Kidney (tissue), 14 donors: Measurements from ENCODE around the gene TENM4. TPM values are rescaled to one million over a fixed set of nuclear protein-coding genes. Genes with fewer than 3 reads are reported as not detected.

ENCODE experiments used
- DNase-seq, 5 donors: peaks; one replicate each; pipeline ENCODE4 v3.0.0-alpha.2; 2013 to 2020
- FAIRE-seq: peaks from 2 replicates; lab custom pipeline; 2012; peaks lifted over from hg19 to GRCh38; lab: Jason Lieb, UNC
- H3K27ac ChIP-seq, 2 donors: one replicate each; pipeline ENCODE4 v1.7.0; 2013; ENCODE audit warnings: low read depth in 2 of 2, low read length in 2 of 2, inconsistent platforms in 1 of 2
- H3K27me3 ChIP-seq: one replicate; pipeline ENCODE4 v1.7.1; 2013; ENCODE audit warnings: low read length, inconsistent platforms; ENCODE audit not compliant: control insufficient read depth, insufficient read depth
- H3K36me3 ChIP-seq, 3 donors: one replicate each; pipeline versions ENCODE4 v1.7.0 to v1.7.1; 2013; ENCODE audit warnings: low read length in 3 of 3, control low read depth in 1 of 3, inconsistent platforms in 1 of 3; ENCODE audit not compliant: insufficient read depth in 3 of 3, control insufficient read depth in 2 of 3
- H3K4me1 ChIP-seq, 3 donors: one replicate each; pipeline versions ENCODE4 v1.7.0 to v1.7.1; 2013; ENCODE audit warnings: low read length in 3 of 3, inconsistent platforms in 1 of 3, low read depth in 1 of 3; ENCODE audit not compliant: control insufficient read depth in 2 of 3, insufficient read depth in 2 of 3
- H3K4me3 ChIP-seq, 3 donors: one replicate each; pipeline versions ENCODE4 v1.7.0 to v1.8.1; 2013; ENCODE audit warnings: low read length in 3 of 3, control low read depth in 1 of 3, inconsistent platforms in 1 of 3
- H3K9ac ChIP-seq, 3 donors: one replicate each; pipeline versions ENCODE4 v1.7.0 to v1.7.1; 2013; ENCODE audit warnings: low read length in 3 of 3, control low read depth in 1 of 3, inconsistent platforms in 1 of 3
- H3K9me3 ChIP-seq, 3 donors: one replicate each; pipeline versions ENCODE4 v1.7.0 to v1.7.1; 2013; ENCODE audit warnings: low read length in 3 of 3, control low read depth in 1 of 3, inconsistent platforms in 1 of 3; ENCODE audit not compliant: control insufficient read depth in 2 of 3, insufficient read depth in 1 of 3
- CTCF ChIP-seq: IDR thresholded peaks from 3 replicates; pipeline ENCODE4 v1.5.1; 2012; ENCODE audit warnings: mild to moderate bottlenecking, moderate library complexity, borderline replicate concordance; ENCODE audit not compliant: insufficient read depth; ENCODE audit errors: extremely low read depth
- intact Hi-C: fragments of 100-400 bp; cut with DNase I; formaldehyde crosslinking; loops from one replicate; pipeline ENCODE4 v1.11.1; 2022
- polyA plus RNA-seq: library from polyadenylated mRNA; stranded (reverse); fragments of 350-450 nt; fragmentation: Illumina TruSeq; extraction: RNeasy Lipid Tissue Mini Kit (QIAGEN cat#74804); gene quantifications from one replicate; pipeline ENCODE4 v1.2.3, GENCODE V29; 2014; ENCODE audit warnings: low read depth, low replicate concordance; ENCODE audit not compliant: insufficient read depth
- total RNA-seq: library from RNA; stranded (reverse); fragmentation: NEBNext Ultra II Directional; extraction: Animal tissue kit (Norgen Biotek cat#: 25700); gene quantifications from one replicate; pipeline ENCODE4 v1.2.1, GENCODE V29; 2021
- donor health status: control.
- donor health status: control.
- donor health status: control.
- donor health status: control.
- donor health status: control.
- donor health status: DM: yes; HTN: yes; CAD: no.
- donor health status: Normal renal cell carcinoma (clear cell type).

Gene TENM4
- total and polyA plus RNA-seq, 2 donors from 2014 or later, result 0.34 to 31.0 TPM

- Histone ChIP-seq H3K9ac (no peak overlapping the region), H3K27me3 (no peaks in the 10 kb centered on the region), H3K4me3 (no peak overlapping the region), H3K36me3 (no peaks in the 10 kb centered on the region), H3K4me1 (no peaks in the 10 kb centered on the region), H3K27ac (no peak overlapping the region), H3K9me3 (no peaks in the 10 kb centered on the region)
- intact Hi-C loops, result no loop called here
- no peak for TF ChIP-seq CTCF
- FAIRE-seq (no peak), DNase-seq (no peak)
Measured at GRCh38 chr11:78767027-78767932, 673.5 kb downstream of the TENM4 start.

- no peaks in the 10 kb centered on the region for H3K27me3 ChIP-seq
- no peaks in the 10 kb centered on the region for H3K4me1 ChIP-seq
- intact Hi-C loops, result no loop called here
- H3K9me3 ChIP-seq, result no peaks in the 10 kb centered on the region
- H3K36me3 ChIP-seq, result no peaks in the 10 kb centered on the region
- DNase-seq (no peak), FAIRE-seq (no peak)
- no peak for TF ChIP-seq CTCF
- no peak overlapping the region for H3K27ac ChIP-seq
- H3K9ac ChIP-seq, result no peak overlapping the region
- H3K4me3 ChIP-seq, result no peak overlapping the region
Measured at GRCh38 chr11:78764946-78765345, 675.9 kb downstream of the TENM4 start.

- intact Hi-C loops, result no loop called here
- H3K27me3 ChIP-seq, result no peaks in the 10 kb centered on the region
- no peaks in the 10 kb centered on the region for H3K9me3 ChIP-seq
- no peak overlapping the region for H3K9ac ChIP-seq
- no peak overlapping the region for H3K27ac ChIP-seq
- no peak for DNase-seq
- no peaks in the 10 kb centered on the region for H3K36me3 ChIP-seq
- H3K4me1 ChIP-seq, result no peaks in the 10 kb centered on the region
- no peak for FAIRE-seq
- no peak for TF ChIP-seq CTCF
- no peak overlapping the region for H3K4me3 ChIP-seq
Measured at GRCh38 chr11:78763664-78764063, 677.2 kb downstream of the TENM4 start.
